SH-SY5Y (cell line): ENCODE measurements around the gene RBM33.

Experiments
- GATA2 ChIP-seq: IDR thresholded peaks from 2 replicates; pipeline ENCODE4 v1.6.1; 2011; ENCODE audit warnings: mild to moderate bottlenecking, low read depth, low read length
- GATA3 ChIP-seq: IDR thresholded peaks from 2 replicates; pipeline ENCODE4 v1.6.1; 2011; ENCODE audit warnings: low read depth, mild to moderate bottlenecking, low read length, moderate library complexity

GRCh38 chr7:155700847-155701246 lies 56.4 kb downstream of the RBM33 start:
- TF ChIP-seq GATA2 (no peak), GATA3 (no peak)
